HepG2 (cell line): ENCODE data around the gene AP4M1. TPM values are rescaled to one million over a fixed set of nuclear protein-coding genes. Genes with fewer than 3 reads are reported as not detected.

Source experiments
- AGO1 ChIP-seq: fragments of 200-400 bp; formaldehyde crosslinking; IDR thresholded peaks from 2 replicates; pipeline ENCODE4 v1.6.1; 2017; ENCODE audit warnings: mild to moderate bottlenecking, low read depth, low read length, moderate library complexity; ENCODE audit not compliant: poor library complexity, severe bottlenecking
- BRCA1 ChIP-seq: sonication (generic); formaldehyde crosslinking; IDR thresholded peaks from 2 replicates; pipeline ENCODE4 v1.4.0; 2020; ENCODE audit warnings: missing genetic modification reagents
- CCAR2 ChIP-seq: fragments of 200-400 bp; formaldehyde crosslinking; optimal IDR thresholded peaks from 2 replicates; pipeline ENCODE3; 2018; ENCODE audit warnings: low read depth, mild to moderate bottlenecking, low read length, moderate library complexity
- EEA1 ChIP-seq: sonication (generic); formaldehyde crosslinking; IDR thresholded peaks from 2 replicates; pipeline ENCODE4 v1.5.1; 2020; ENCODE audit warnings: mild to moderate bottlenecking, missing genetic modification reagents, borderline replicate concordance
- EHMT2 ChIP-seq: fragments of 200-600 bp; sonication (generic); IDR thresholded peaks from 2 replicates; pipeline ENCODE4 v1.7.0; 2017; ENCODE audit warnings: antibody characterized with exemption, low read depth, low read length, borderline replicate concordance
- HDAC1 ChIP-seq: sonication (generic); formaldehyde crosslinking; IDR thresholded peaks from 2 replicates; pipeline ENCODE4 v1.5.1; 2020; ENCODE audit warnings: mild to moderate bottlenecking, missing genetic modification reagents
- KDM2A ChIP-seq: sonication (generic); formaldehyde crosslinking; IDR thresholded peaks from 2 replicates; pipeline ENCODE4 v1.4.0; 2020; ENCODE audit warnings: low read depth, missing genetic modification reagents, borderline replicate concordance
- KDM3A ChIP-seq: IDR thresholded peaks from 2 replicates; pipeline ENCODE4 v1.6.1; 2018; ENCODE audit warnings: low read depth, missing compliant biosample characterization
- KLF13 ChIP-seq: sonication (generic); formaldehyde crosslinking; IDR thresholded peaks from 2 replicates; pipeline ENCODE4 v1.4.0; 2020; ENCODE audit warnings: mild to moderate bottlenecking, missing genetic modification reagents
- KMT2A ChIP-seq: sonication (generic); formaldehyde crosslinking; IDR thresholded peaks from 2 replicates; pipeline ENCODE4 v1.4.0; 2020; ENCODE audit warnings: missing genetic modification reagents
- NR2F2 ChIP-seq: IDR thresholded peaks from 2 replicates; pipeline ENCODE4 v1.6.1; 2012; ENCODE audit warnings: low read depth, inconsistent platforms, borderline replicate concordance
- PRMT3 ChIP-seq: sonication (generic); formaldehyde crosslinking; IDR thresholded peaks from 2 replicates; pipeline ENCODE4 v1.8.1; 2022; ENCODE audit warnings: low read depth, mild to moderate bottlenecking, moderate library complexity, missing genetic modification reagents, borderline replicate concordance
- RELA ChIP-seq: sonication (generic); formaldehyde crosslinking; IDR thresholded peaks from 2 replicates; pipeline ENCODE4 v1.4.0; 2020; ENCODE audit warnings: missing genetic modification reagents
- SMAD1 ChIP-seq: sonication (generic); formaldehyde crosslinking; IDR thresholded peaks from 2 replicates; pipeline ENCODE4 v1.4.0; 2020; ENCODE audit warnings: missing genetic modification reagents, low read depth, mild to moderate bottlenecking, borderline replicate concordance
- SMC3 ChIP-seq: IDR thresholded peaks from 2 replicates; pipeline ENCODE4 v1.6.1; 2011; ENCODE audit warnings: low read length, improper control_type of control experiment
- SRSF4 ChIP-seq: fragments of 200-400 bp; formaldehyde crosslinking; IDR thresholded peaks from one replicate; pipeline ENCODE4 v1.6.1; 2018; ENCODE audit warnings: mild to moderate bottlenecking, low read depth, low read length, moderate library complexity; ENCODE audit not compliant: poor library complexity, severe bottlenecking
- SSRP1 ChIP-seq: IDR thresholded peaks from 2 replicates; pipeline ENCODE4 v1.6.1; 2016; ENCODE audit warnings: control low read depth
- TOPORS ChIP-seq: sonication (generic); formaldehyde crosslinking; IDR thresholded peaks from 2 replicates; pipeline ENCODE4 v1.8.0; 2023; ENCODE audit warnings: mild to moderate bottlenecking, missing genetic modification reagents
- TRIM24 ChIP-seq: sonication (generic); formaldehyde crosslinking; IDR thresholded peaks from 2 replicates; pipeline ENCODE4 v1.8.0; 2022; ENCODE audit warnings: mild to moderate bottlenecking, missing genetic modification reagents
- ZNF138 ChIP-seq: sonication (generic); formaldehyde crosslinking; IDR thresholded peaks from 2 replicates; pipeline ENCODE4 v1.5.0; 2020; ENCODE audit warnings: mild to moderate bottlenecking, low read depth, missing genetic modification reagents
- ZNF17 ChIP-seq: sonication (generic); formaldehyde crosslinking; IDR thresholded peaks from 2 replicates; pipeline ENCODE4 v1.5.0; 2020; ENCODE audit warnings: mild to moderate bottlenecking, missing genetic modification reagents
- ZNF232 ChIP-seq: sonication (generic); formaldehyde crosslinking; IDR thresholded peaks from 2 replicates; pipeline ENCODE4 v1.4.0; 2020; ENCODE audit warnings: missing genetic modification reagents, borderline replicate concordance
- ZNF446 ChIP-seq: sonication (generic); formaldehyde crosslinking; IDR thresholded peaks from 2 replicates; pipeline ENCODE4 v1.5.0; 2020; ENCODE audit warnings: mild to moderate bottlenecking, missing genetic modification reagents
- ZNF589 ChIP-seq: sonication (generic); formaldehyde crosslinking; conservative IDR thresholded peaks from 2 replicates; pipeline ENCODE4 v1.8.0; 2022; ENCODE audit warnings: mild to moderate bottlenecking, moderate library complexity, missing genetic modification reagents
- ZNF619 ChIP-seq: sonication (generic); formaldehyde crosslinking; IDR thresholded peaks from 2 replicates; pipeline ENCODE4 v1.4.0; 2020; ENCODE audit warnings: mild to moderate bottlenecking, missing genetic modification reagents
- ZNF773 ChIP-seq: sonication (generic); formaldehyde crosslinking; IDR thresholded peaks from 2 replicates; pipeline ENCODE4 v1.4.0; 2020; ENCODE audit warnings: missing genetic modification reagents, borderline replicate concordance
- ZNF776 ChIP-seq: sonication (generic); formaldehyde crosslinking; IDR thresholded peaks from 2 replicates; pipeline ENCODE4 v1.4.0; 2020; ENCODE audit warnings: mild to moderate bottlenecking, missing genetic modification reagents
- polyA plus RNA-seq, 8 experiments: library from polyadenylated mRNA; depleted of rRNA in 3 of 8; stranded (reverse) in 7 of 8; unstranded in 1 of 8; fragments of >200 nt; fragmentation: Illumina TruSeq in 4 of 8; extraction: Trizol in 4 of 8; gene quantifications; 2 replicates each; pipeline versions ENCODE4 v1.2.1 to v1.2.3, GENCODE V29; 2011 to 2016; ENCODE audit warnings: low read depth in 4 of 8, missing spikeins in 1 of 8, mixed read lengths in 1 of 8; ENCODE audit not compliant: insufficient read depth in 1 of 8
- total RNA-seq, 5 experiments: library from RNA; depleted of rRNA; stranded (reverse); fragments of >200 nt; fragmentation: Illumina TruSeq; extraction: Trizol; gene quantifications; 2 replicates each; pipeline ENCODE4 v1.2.3, GENCODE V29; 2016; ENCODE audit warnings: low read depth in 1 of 5
- TF ChIP-seq, protein P1 (sequence below): IDR thresholded peaks from 2 replicates; pipeline ENCODE4 v1.6.1; 2016; ENCODE audit warnings: missing compliant biosample characterization, missing genetic modification reagents, borderline replicate concordance
- TF ChIP-seq, protein P2 (sequence below): sonication (generic); formaldehyde crosslinking; IDR thresholded peaks from 2 replicates; pipeline ENCODE4 v1.9.0; 2021; ENCODE audit warnings: missing genetic modification reagents, mild to moderate bottlenecking, borderline replicate concordance

The AP4M1 gene
- total and polyA plus RNA-seq, 2 of the 13 experiments (the other 11 are each of a cell fraction or from before 2014, with no cell fraction given) = 6.3 to 9.7 TPM

DNA sequence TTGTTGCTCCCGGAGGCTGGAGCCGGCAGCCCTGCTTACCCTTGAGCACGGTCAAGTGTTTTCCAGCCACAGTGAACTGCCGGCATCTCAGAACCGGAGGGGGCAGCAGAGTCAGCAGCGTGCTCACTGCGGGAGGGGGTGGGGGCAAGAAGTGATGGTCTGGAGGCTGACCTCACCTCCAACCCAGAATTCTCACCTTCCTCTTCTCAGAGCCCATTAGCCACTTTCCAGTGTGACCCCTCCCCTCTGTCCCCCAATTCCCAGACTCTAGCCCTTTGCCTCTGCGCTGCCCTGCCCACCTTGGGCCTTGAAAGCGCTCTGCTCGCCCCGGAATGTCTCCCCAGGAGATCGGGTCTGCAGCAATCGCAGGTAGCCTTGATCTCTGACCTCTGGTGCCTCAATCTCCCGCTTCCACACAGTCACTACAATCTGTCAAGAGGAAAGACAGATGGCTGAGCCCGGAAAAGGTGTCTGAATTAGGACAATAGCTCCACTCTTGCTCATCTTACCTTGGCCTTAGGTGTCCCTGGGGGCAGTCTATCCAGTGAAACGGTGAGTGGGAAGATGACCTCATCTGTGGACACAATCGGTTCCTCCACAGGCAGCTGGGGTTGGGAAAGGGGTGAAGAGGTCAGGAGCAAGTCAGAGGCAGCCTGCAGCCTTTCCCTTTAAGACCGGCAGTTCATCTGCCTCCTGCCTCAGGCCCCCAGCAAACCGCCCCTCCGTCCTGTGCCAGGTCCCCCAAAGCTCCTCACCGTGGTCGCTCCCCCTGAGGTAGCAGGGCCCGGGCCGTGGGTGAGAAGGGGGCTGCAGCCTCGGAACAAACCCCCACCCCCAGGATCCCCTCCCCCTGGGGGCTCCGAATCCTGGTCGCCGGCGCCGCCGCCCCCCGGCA is 56.1 kb downstream of the AP4M1 start (continued):
- TF ChIP-seq SMAD1 (no peak), KLF13 (CRISPR knock-in tag) (no peak), ZNF232 (no peak), EHMT2 (no peak), ZNF446 (no peak), NR2F2 (no peak), PRMT3 (CRISPR knock-in tag) (no peak), SMC3 (no peak), ZNF776 (CRISPR knock-in tag) (no peak), EEA1 (CRISPR knock-in tag) (no peak), SSRP1 (CRISPR knock-in tag) (no peak), TRIM24 (no peak), RELA (CRISPR knock-in tag) (no peak), ZNF619 (no peak), ZNF773 (no peak), CCAR2 (no peak), KDM3A (CRISPR knock-in tag) (no peak), KDM2A (CRISPR knock-in tag) (peak; percentile 53), ZNF589 (CRISPR knock-in tag) (no peak), KMT2A (CRISPR knock-in tag) (no peak), ZNF17 (no peak), BRCA1 (no peak), TOPORS (no peak), AGO1 (no peak), ZNF138 (CRISPR knock-in tag) (no peak), SRSF4 (no peak), HDAC1 (CRISPR knock-in tag) (no peak; the same call in 1 of the 2 replicates)
- TF ChIP-seq, protein P1, sequence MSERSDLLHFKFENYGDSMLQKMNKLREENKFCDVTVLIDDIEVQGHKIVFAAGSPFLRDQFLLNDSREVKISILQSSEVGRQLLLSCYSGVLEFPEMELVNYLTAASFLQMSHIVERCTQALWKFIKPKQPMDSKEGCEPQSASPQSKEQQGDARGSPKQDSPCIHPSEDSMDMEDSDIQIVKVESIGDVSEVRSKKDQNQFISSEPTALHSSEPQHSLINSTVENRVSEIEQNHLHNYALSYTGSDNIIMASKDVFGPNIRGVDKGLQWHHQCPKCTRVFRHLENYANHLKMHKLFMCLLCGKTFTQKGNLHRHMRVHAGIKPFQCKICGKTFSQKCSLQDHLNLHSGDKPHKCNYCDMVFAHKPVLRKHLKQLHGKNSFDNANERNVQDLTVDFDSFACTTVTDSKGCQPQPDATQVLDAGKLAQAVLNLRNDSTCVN (CRISPR knock-in tag) = no peak
- TF ChIP-seq, protein P2, sequence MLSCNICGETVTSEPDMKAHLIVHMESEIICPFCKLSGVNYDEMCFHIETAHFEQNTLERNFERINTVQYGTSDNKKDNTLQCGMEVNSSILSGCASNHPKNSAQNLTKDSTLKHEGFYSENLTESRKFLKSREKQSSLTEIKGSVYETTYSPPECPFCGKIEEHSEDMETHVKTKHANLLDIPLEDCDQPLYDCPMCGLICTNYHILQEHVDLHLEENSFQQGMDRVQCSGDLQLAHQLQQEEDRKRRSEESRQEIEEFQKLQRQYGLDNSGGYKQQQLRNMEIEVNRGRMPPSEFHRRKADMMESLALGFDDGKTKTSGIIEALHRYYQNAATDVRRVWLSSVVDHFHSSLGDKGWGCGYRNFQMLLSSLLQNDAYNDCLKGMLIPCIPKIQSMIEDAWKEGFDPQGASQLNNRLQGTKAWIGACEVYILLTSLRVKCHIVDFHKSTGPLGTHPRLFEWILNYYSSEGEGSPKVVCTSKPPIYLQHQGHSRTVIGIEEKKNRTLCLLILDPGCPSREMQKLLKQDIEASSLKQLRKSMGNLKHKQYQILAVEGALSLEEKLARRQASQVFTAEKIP (CRISPR knock-in tag) = no peak
